ENCODE data around the gene CSAD. TPM values are rescaled to one million over a fixed set of nuclear protein-coding genes. Genes with fewer than 3 reads are reported as not detected.

The CSAD gene
- total RNA-seq, 2 experiments from 2014 or later, result 25.8 to 26.9 TPM

DNA sequence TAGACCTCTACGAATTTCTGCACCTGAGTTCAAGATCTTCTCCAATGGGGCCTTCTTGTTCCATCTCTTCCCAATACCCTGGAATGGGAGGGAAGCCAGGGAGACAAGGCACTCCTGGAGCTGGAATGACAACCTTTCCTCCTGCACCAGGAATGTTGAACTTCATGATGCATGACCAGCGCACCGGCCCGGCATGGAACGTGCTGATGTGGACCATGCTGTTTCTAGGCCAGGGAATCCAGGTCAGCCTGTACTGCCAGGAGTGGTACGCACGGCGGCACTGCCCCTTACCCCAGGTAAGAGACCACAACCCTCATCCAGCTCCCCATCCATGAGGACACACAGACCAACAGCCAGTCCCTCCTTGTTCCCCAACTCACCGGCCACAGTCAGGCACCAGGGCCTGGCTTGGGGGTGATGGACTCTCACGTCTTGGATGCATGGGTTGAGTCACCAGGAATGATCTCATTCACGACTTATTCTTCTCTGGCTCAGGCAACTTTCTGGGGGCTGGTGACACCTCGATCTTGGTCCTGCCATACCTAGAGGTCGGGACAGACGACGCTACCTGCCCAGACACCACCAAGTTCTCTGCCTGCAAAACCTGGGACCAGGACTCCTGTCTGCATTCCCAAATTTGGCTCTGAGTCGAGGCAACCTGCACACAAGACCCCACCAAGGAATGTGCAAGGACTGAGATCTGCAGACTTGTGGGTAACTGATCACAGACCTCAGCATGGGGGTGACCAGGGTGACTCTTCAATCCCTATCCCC, 57.0 kb downstream of the CSAD start:
- BruUV-seq (replicated peaks), result no TSS peak
- Histone ChIP-seq H3K36me3 (ENCODE audit: insufficient read depth, low read length) (no peaks in the 10 kb centered on the region), H3K4me3 (ENCODE audit: low read depth, low read length, poor library complexity, severe bottlenecking) (no peak overlapping the region), H3K79me2 (ENCODE audit: insufficient read depth, low read depth, low read length) (no peaks in the 10 kb centered on the region), H4K20me1 (ENCODE audit: insufficient read depth, low read length) (no peaks in the 10 kb centered on the region), H3K9me3 (ENCODE audit: low read length) (no peaks in the 10 kb centered on the region), H3K9me2 (ENCODE audit: insufficient read depth, low read length) (no peaks in the 10 kb centered on the region), H3K27ac (ENCODE audit: low read depth, low read length, poor library complexity, severe bottlenecking) (no peak overlapping the region), H3K4me2 (ENCODE audit: low read length) (no peak overlapping the region), H3K4me1 (ENCODE audit: insufficient read depth, low read length, poor library complexity, severe bottlenecking) (no peaks in the 10 kb centered on the region), H2AFZ (ENCODE audit: low read length) (no peak overlapping the region)
- no peak for DNase-seq (ENCODE audit: low spot score)
- intact Hi-C loops (cut with micrococcal nuclease; ENCODE audit: unreplicated experiment), result no loop called here
- TF ChIP-seq EZH2phosphoT487 (IDR thresholded peaks at IDR 0.05; ENCODE audit: borderline replicate concordance, low read depth, low read length), result no peak
- TF ChIP-seq, protein P1, sequence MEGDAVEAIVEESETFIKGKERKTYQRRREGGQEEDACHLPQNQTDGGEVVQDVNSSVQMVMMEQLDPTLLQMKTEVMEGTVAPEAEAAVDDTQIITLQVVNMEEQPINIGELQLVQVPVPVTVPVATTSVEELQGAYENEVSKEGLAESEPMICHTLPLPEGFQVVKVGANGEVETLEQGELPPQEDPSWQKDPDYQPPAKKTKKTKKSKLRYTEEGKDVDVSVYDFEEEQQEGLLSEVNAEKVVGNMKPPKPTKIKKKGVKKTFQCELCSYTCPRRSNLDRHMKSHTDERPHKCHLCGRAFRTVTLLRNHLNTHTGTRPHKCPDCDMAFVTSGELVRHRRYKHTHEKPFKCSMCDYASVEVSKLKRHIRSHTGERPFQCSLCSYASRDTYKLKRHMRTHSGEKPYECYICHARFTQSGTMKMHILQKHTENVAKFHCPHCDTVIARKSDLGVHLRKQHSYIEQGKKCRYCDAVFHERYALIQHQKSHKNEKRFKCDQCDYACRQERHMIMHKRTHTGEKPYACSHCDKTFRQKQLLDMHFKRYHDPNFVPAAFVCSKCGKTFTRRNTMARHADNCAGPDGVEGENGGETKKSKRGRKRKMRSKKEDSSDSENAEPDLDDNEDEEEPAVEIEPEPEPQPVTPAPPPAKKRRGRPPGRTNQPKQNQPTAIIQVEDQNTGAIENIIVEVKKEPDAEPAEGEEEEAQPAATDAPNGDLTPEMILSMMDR (conservative IDR thresholded peaks at IDR 0.05; ENCODE audit: low read length), result no peak
- ChIA-PET POLR2A (no interaction called here), CTCF (ENCODE audit: unreplicated experiment) (no interaction called here)

DNA sequence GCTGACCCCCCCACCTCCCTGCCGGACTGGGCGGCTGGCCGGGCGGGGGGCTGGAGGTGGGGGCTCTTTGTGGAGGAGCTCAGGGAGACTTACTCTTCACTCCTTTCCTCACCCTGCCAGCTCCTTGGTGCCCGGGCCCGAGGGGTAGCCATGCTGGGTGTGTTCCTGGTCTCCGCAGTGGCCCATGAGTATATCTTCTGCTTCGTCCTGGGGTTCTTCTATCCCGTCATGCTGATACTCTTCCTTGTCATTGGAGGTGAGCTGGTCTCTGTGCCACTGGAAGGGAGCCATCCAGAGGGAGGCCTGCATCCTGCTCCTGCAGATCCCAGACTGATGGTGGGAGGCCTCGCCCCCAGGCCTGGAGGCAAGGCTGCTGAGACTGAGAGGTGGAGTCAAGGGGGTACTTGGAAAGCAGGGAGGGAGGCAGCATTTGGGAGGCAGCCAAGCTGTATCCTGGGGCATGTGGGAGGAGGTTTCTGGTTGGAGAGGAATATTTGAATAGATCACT, 57.7 kb downstream of the CSAD start:
- H3K36me3 ChIP-seq (ENCODE audit: insufficient read depth, low read length), result no peaks in the 10 kb centered on the region
- H3K79me2 ChIP-seq (ENCODE audit: insufficient read depth, low read depth, low read length), result no peaks in the 10 kb centered on the region
- no peaks in the 10 kb centered on the region for H4K20me1 ChIP-seq (ENCODE audit: insufficient read depth, low read length)
- intact Hi-C loops (cut with micrococcal nuclease; ENCODE audit: unreplicated experiment), result no loop called here
- no TSS peak for BruUV-seq (replicated peaks)
- CTCF ChIA-PET (ENCODE audit: unreplicated experiment), result no interaction called here
- no peak overlapping the region for H3K4me2 ChIP-seq (ENCODE audit: low read length)
- no peaks in the 10 kb centered on the region for H3K4me1 ChIP-seq (ENCODE audit: insufficient read depth, low read length, poor library complexity, severe bottlenecking)
- H3K9me3 ChIP-seq (ENCODE audit: low read length), result no peaks in the 10 kb centered on the region
- no peak overlapping the region for H3K4me3 ChIP-seq (ENCODE audit: low read depth, low read length, poor library complexity, severe bottlenecking)
- H2AFZ ChIP-seq (ENCODE audit: low read length), result no peak overlapping the region
- no peak for DNase-seq (ENCODE audit: low spot score)
- no peaks in the 10 kb centered on the region for H3K9me2 ChIP-seq (ENCODE audit: insufficient read depth, low read length)
- no peak overlapping the region for H3K27ac ChIP-seq (ENCODE audit: low read depth, low read length, poor library complexity, severe bottlenecking)
- POLR2A ChIA-PET, result no interaction called here
- TF ChIP-seq EZH2phosphoT487 (IDR thresholded peaks at IDR 0.05; ENCODE audit: borderline replicate concordance, low read depth, low read length), result no peak
- TF ChIP-seq, protein P1 (conservative IDR thresholded peaks at IDR 0.05; ENCODE audit: low read length), result no peak

Measured in OCI-LY7 (cell line).